Measurements from ENCODE around the gene FAM24B. TPM values are rescaled to one million over a fixed set of nuclear protein-coding genes. Genes with fewer than 3 reads are reported as not detected.

Gene FAM24B
- polyA plus RNA-seq, 1 of the 3 experiments (the other 2 are of a cell fraction) = 8.8 TPM

GRCh38 chr10:122856902-122857301, 22.5 kb downstream of the FAM24B start (continued):
- TF ChIP-seq USF2 (IDR thresholded peaks at IDR 0.05; ENCODE audit: borderline replicate concordance, low read depth, low read length) = no peak
- no peak for TF ChIP-seq NRF1 (IDR thresholded peaks at IDR 0.05; ENCODE audit: low read depth, low read length)
- no peak for TF ChIP-seq SIN3A (IDR thresholded peaks at IDR 0.05; ENCODE audit: borderline replicate concordance, low read depth, low read length)
- TF ChIP-seq NFIC (IDR thresholded peaks at IDR 0.05; ENCODE audit: borderline replicate concordance) = no peak
- TF ChIP-seq CHD2 (IDR thresholded peaks at IDR 0.05; ENCODE audit: low read length, partially characterized antibody) = no peak
- no peak for TF ChIP-seq GATA2 (CRISPR knock-in tag; IDR thresholded peaks at IDR 0.05)
- no peak for TF ChIP-seq FOSL2 (IDR thresholded peaks at IDR 0.05; ENCODE audit: borderline replicate concordance, low read depth)
- no peak for TF ChIP-seq POLR2AphosphoS5 (IDR thresholded peaks at IDR 0.05; ENCODE audit: low read depth, low read length)
- no peak for TF ChIP-seq SMC3 (IDR thresholded peaks at IDR 0.05; ENCODE audit: low read depth, low read length)
- no peak for TF ChIP-seq ZBTB33 (IDR thresholded peaks at IDR 0.05; ENCODE audit: borderline replicate concordance, low read depth)
- no peak for TF ChIP-seq RAD21 (IDR thresholded peaks at IDR 0.05; ENCODE audit: low read length)

- ChIA-PET CTCF (no interaction called here), POLR2A (no interaction called here)
- peaks cover 0 to 21% of the 10 kb centered on the region in 2 experiments; a peak in 2 of 4 replicates for H3K4me1 ChIP-seq (ENCODE audit: control insufficient read depth in 1 of 2, insufficient read depth in 2 of 2, low read depth in 1 of 2, low read length in 1 of 2)
- H2AFZ ChIP-seq (ENCODE audit: low read depth) = no peak overlapping the region
- H3F3A ChIP-seq (replicated peaks; ENCODE audit: insufficient read depth) = peaks cover 22% of the 10 kb centered on the region
- peak overlapping the region in 1 of 2 experiments; percentile 83; a peak in 2 of 4 replicates for H3K27ac ChIP-seq (ENCODE audit: low read depth in 2 of 2, low read length in 1 of 2)
- no peaks in the 10 kb centered on the region for H3K9me2 ChIP-seq
- no peaks in the 10 kb centered on the region for H3K9me3 ChIP-seq
- no peak overlapping the region for H3K4me3 ChIP-seq (ENCODE audit: low read depth in 2 of 2, low read length in 1 of 2)
- DNase-seq = no peak
- 0 out of 2 replicates have a peak overlapping the region, but pooled peaks have one; percentile 65 for H3K4me2 ChIP-seq
- H3K79me2 ChIP-seq (ENCODE audit: insufficient read depth) = peaks cover 48% of the 10 kb centered on the region
- H3K36me3 ChIP-seq (replicated peaks in 1 of 2; ENCODE audit: control insufficient read depth in 1 of 2, insufficient read depth in 2 of 2, low read length in 1 of 2) = peaks cover 0 to 3% of the 10 kb centered on the region in 2 experiments
- H4K20me1 ChIP-seq (ENCODE audit: insufficient read depth) = no peaks in the 10 kb centered on the region
- H3K27me3 ChIP-seq (ENCODE audit: insufficient read depth) = no peaks in the 10 kb centered on the region
- H3K9ac ChIP-seq = peak overlapping the region; percentile 44; the same call in 1 of the 2 replicates
- 87% methylated on average over 3 of the region's 3 CpGs for WGBS (ENCODE audit: low lambda C conversion rate)
- TF ChIP-seq CTCF (IDR thresholded peaks at IDR 0.05) (no peak), EP300 (IDR thresholded peaks at IDR 0.05; ENCODE audit: borderline replicate concordance in 1 of 2, low read depth in 1 of 2, low read length in 1 of 2) (no peak), RXRA (IDR thresholded peaks at IDR 0.05; ENCODE audit: borderline replicate concordance, low read depth) (no peak), GATA2 (CRISPR knock-in tag; IDR thresholded peaks at IDR 0.05) (no peak), GABPA (IDR thresholded peaks at IDR 0.05; ENCODE audit: low read depth) (no peak), PBX3 (IDR thresholded peaks at IDR 0.05) (no peak), FOXM1 (IDR thresholded peaks at IDR 0.05; ENCODE audit: low read depth) (no peak), TAF1 (IDR thresholded peaks at IDR 0.05; ENCODE audit: borderline replicate concordance, low read depth, low read length) (no peak), EZH2phosphoT487 (IDR thresholded peaks at IDR 0.05; ENCODE audit: borderline replicate concordance, low read depth) (no peak), FOXJ3 (CRISPR knock-in tag; IDR thresholded peaks at IDR 0.05) (no peak), NFIC (IDR thresholded peaks at IDR 0.05; ENCODE audit: borderline replicate concordance) (no peak), YY1 (IDR thresholded peaks at IDR 0.05; ENCODE audit: low read depth) (no peak), REST (IDR thresholded peaks at IDR 0.05; ENCODE audit: low read depth, low read length) (no peak)
Observed at GRCh38 chr10:122855745-122856144, 23.6 kb downstream of the FAM24B start.
